Measurements from ENCODE around the gene DCAF5.

- no peak for TF ChIP-seq POLR2AphosphoS5 (IDR thresholded peaks at IDR 0.05; ENCODE audit: insufficient read depth in 1 of 2, low read depth in 1 of 2)
- TF ChIP-seq CTCF (IDR thresholded peaks at IDR 0.05) = no peak
- TF ChIP-seq POLR2A (IDR thresholded peaks at IDR 0.05) = no peak
Measured at GRCh38 chr14:69004731-69005431, 148.0 kb downstream of the DCAF5 start.

All from vagina (tissue), 2 donors.